Hepatocyte (in vitro differentiated cells): ENCODE results near the gene PCBP3. TPM values are rescaled to one million over a fixed set of nuclear protein-coding genes. Genes with fewer than 3 reads are reported as not detected.

Experiments
- DNase-seq: peaks from one replicate; pipeline ENCODE4 v3.0.0-alpha.2; 2016; ENCODE audit warnings: low spot score
- H2AFZ ChIP-seq: fragments of 200-600 bp; sonication (generic); 2 replicates; pipeline ENCODE4 v1.6.0; 2016; ENCODE audit warnings: antibody characterized with exemption, mild to moderate bottlenecking
- H3K27ac ChIP-seq: fragments of 200-600 bp; sonication (generic); 2 replicates; pipeline ENCODE4 v1.5.1; 2016; ENCODE audit warnings: mild to moderate bottlenecking
- H3K27me3 ChIP-seq: fragments of 200-600 bp; sonication (generic); 2 replicates; pipeline ENCODE4 v1.6.1; 2016
- H3K36me3 ChIP-seq: fragments of 200-600 bp; sonication (generic); replicated peaks from 2 replicates; pipeline ENCODE4 v1.5.1; 2016; ENCODE audit warnings: low read depth; ENCODE audit not compliant: insufficient read depth
- H3K4me1 ChIP-seq: fragments of 200-600 bp; sonication (generic); 2 replicates; pipeline ENCODE4 v1.5.1; 2016; ENCODE audit warnings: mild to moderate bottlenecking, moderate library complexity; ENCODE audit not compliant: insufficient read depth
- H3K4me2 ChIP-seq: fragments of 200-600 bp; sonication (generic); 2 replicates; pipeline ENCODE4 v1.6.0; 2016
- H3K4me3 ChIP-seq: fragments of 200-600 bp; sonication (generic); 2 replicates; pipeline ENCODE4 v1.5.1; 2016; ENCODE audit warnings: mild to moderate bottlenecking
- H3K79me2 ChIP-seq: fragments of 200-600 bp; sonication (generic); 2 replicates; pipeline ENCODE4 v1.6.0; 2017; ENCODE audit warnings: mild to moderate bottlenecking
- H3K9me2 ChIP-seq: fragments of 200-600 bp; sonication (generic); replicated peaks from 2 replicates; pipeline ENCODE4 v1.6.0; 2017; ENCODE audit warnings: mild to moderate bottlenecking; ENCODE audit not compliant: insufficient read depth
- H3K9me3 ChIP-seq: fragments of 200-600 bp; sonication (generic); 2 replicates; pipeline ENCODE4 v1.5.1; 2016; ENCODE audit warnings: low read depth, mild to moderate bottlenecking
- H4K20me1 ChIP-seq: fragments of 200-600 bp; sonication (generic); 2 replicates; pipeline ENCODE4 v1.6.0; 2016; ENCODE audit warnings: mild to moderate bottlenecking; ENCODE audit not compliant: insufficient read depth, poor library complexity, severe bottlenecking
- EZH2 ChIP-seq: fragments of 200-600 bp; sonication (generic); IDR thresholded peaks from 2 replicates; pipeline ENCODE4 v1.6.1; 2016; ENCODE audit warnings: antibody characterized with exemption, mild to moderate bottlenecking, borderline replicate concordance
- EZH2phosphoT487 ChIP-seq: fragments of 200-600 bp; sonication (generic); IDR thresholded peaks from one replicate; pipeline ENCODE4 v1.6.1; 2018; ENCODE audit warnings: antibody characterized with exemption, mild to moderate bottlenecking, low read depth, moderate library complexity; ENCODE audit not compliant: unreplicated experiment, severe bottlenecking
- WGBS: methylation state at CpG from one replicate; pipeline ENCODE4 v1.1.6; 2016; ENCODE audit warnings: low lambda C conversion rate; ENCODE audit errors: missing lambda C conversion rate; 5-methylcytosine and 5-hydroxymethylcytosine counted together
- polyA plus RNA-seq: library from polyadenylated mRNA; unstranded; fragments of >200 nt; fragmentation: Nextera tagmentation; extraction: Ambion mirVana; gene quantifications from 2 replicates; pipeline ENCODE4 v1.2.1, GENCODE V29; 2016
- total RNA-seq: library from RNA; depleted of rRNA; stranded (reverse); fragments of >200 nt; gene quantifications from 2 replicates; pipeline ENCODE4 v1.2.3, GENCODE V29; 2014
- TF ChIP-seq, protein P1 (sequence below): fragments of 200-600 bp; sonication (generic); IDR thresholded peaks from 2 replicates; pipeline ENCODE4 v1.5.1; 2016; ENCODE audit warnings: antibody characterized with exemption, mild to moderate bottlenecking; ENCODE audit not compliant: poor library complexity

PCBP3 gene
- total and polyA plus RNA-seq, 2 experiments from 2014 or later = 3.1 to 8.8 TPM

DNA sequence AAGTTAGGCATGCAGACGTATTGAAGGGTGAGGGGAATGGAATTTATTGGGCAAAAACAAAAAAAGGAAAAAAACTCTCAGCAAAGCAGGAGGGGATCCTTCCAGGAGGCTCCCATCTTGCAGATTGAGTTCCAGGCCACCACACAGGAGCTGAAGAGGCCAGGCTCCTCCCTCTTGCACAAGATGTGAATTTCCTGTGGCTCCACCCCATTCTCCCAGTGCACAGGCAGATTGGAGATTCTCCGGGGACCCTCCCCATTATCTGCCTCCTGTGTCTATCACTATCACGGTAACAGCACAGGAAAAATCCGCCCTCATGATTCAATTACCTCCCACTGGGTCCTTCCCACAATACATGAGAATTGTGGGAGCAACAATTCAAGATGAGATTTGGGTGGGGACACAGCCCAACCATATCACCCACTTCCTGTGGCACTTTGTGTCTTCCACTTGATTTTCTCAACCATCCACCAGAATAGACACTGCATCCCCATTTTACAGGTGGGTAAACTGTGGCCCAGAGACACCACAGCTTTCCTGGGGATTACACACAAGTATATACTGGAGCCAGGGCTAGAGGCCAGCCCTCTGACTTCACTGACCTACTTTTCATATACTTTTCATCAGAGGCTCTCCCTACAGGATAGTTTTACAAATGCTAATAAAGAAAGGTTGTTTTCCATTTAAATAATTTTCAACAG, 319.2 kb downstream of the PCBP3 start:
- Histone ChIP-seq H3K79me2 (no peaks in the 10 kb centered on the region), H3K4me1 (peaks cover 6% of the 10 kb centered on the region), H2AFZ (no peak overlapping the region), H3K9me3 (no peaks in the 10 kb centered on the region), H3K27me3 (no peaks in the 10 kb centered on the region), H3K4me3 (no peak overlapping the region), H3K4me2 (no peak overlapping the region), H3K27ac (no peak overlapping the region), H3K36me3 (no peaks in the 10 kb centered on the region), H4K20me1 (no peaks in the 10 kb centered on the region), H3K9me2 (no peaks in the 10 kb centered on the region)
- no peak for DNase-seq
- WGBS = 78% methylated on average over 4 of the region's 4 CpGs
- TF ChIP-seq EZH2 (no peak), EZH2phosphoT487 (no peak)
- TF ChIP-seq, protein P1, sequence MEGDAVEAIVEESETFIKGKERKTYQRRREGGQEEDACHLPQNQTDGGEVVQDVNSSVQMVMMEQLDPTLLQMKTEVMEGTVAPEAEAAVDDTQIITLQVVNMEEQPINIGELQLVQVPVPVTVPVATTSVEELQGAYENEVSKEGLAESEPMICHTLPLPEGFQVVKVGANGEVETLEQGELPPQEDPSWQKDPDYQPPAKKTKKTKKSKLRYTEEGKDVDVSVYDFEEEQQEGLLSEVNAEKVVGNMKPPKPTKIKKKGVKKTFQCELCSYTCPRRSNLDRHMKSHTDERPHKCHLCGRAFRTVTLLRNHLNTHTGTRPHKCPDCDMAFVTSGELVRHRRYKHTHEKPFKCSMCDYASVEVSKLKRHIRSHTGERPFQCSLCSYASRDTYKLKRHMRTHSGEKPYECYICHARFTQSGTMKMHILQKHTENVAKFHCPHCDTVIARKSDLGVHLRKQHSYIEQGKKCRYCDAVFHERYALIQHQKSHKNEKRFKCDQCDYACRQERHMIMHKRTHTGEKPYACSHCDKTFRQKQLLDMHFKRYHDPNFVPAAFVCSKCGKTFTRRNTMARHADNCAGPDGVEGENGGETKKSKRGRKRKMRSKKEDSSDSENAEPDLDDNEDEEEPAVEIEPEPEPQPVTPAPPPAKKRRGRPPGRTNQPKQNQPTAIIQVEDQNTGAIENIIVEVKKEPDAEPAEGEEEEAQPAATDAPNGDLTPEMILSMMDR = no peak

DNA sequence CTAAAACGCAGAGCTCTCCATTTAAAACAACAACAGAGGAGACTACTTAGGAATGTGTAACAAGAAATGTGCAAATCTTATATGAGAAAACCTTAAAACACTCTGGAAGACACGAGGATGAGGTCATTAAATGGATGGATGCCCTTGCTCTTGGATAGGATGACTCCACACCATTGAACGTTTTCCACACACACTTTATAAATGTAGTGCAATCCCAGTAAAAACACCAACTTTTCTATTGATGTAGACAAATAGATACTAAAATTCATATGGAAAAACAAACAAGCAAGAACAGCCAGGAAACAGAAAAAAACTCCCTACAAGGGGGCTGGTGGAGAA, 319.7 kb downstream of the PCBP3 start:
- Histone ChIP-seq H3K4me2 (no peak overlapping the region), H3K36me3 (no peaks in the 10 kb centered on the region), H3K27ac (no peak overlapping the region), H2AFZ (no peak overlapping the region), H3K9me2 (no peaks in the 10 kb centered on the region), H3K27me3 (no peaks in the 10 kb centered on the region), H3K9me3 (no peaks in the 10 kb centered on the region), H3K79me2 (no peaks in the 10 kb centered on the region), H3K4me1 (peaks cover 5% of the 10 kb centered on the region), H3K4me3 (no peak overlapping the region), H4K20me1 (no peaks in the 10 kb centered on the region)
- DNase-seq = no peak
- TF ChIP-seq EZH2 = no peak
- TF ChIP-seq, protein P1 = no peak
- 73% methylated on average over 3 of the region's 3 CpGs for WGBS

DNA sequence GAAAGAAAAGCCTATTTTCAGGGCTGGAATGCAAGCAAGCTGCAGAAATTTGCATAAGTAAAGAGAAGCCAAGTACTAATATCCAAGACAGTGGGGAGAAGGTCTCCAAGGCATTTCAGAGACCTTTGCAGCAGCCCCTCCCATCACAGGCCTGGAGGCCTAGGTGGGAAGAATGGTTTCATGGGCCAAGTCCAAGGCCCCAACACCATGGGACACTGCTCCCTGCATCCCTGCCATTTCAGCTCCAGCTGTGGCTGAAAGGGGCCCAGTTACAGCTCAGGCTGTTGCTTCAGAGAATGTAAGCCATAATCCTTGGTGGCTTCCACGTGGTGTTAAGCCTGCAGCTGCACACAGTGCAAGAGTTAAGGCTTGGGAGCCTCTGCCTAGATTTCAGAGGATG, 321.1 kb downstream of the PCBP3 start:
- Histone ChIP-seq H3K27ac (no peak overlapping the region), H3K9me2 (no peaks in the 10 kb centered on the region), H3K27me3 (no peaks in the 10 kb centered on the region), H4K20me1 (no peaks in the 10 kb centered on the region), H3K4me1 (peaks cover 5% of the 10 kb centered on the region), H3K4me3 (no peak overlapping the region), H3K4me2 (no peak overlapping the region), H3K36me3 (no peaks in the 10 kb centered on the region), H3K9me3 (no peaks in the 10 kb centered on the region), H2AFZ (no peak overlapping the region), H3K79me2 (no peaks in the 10 kb centered on the region)
- 60% methylated on average over 1 of the region's 1 CpG for WGBS
- DNase-seq = no peak
- TF ChIP-seq EZH2 = no peak
- TF ChIP-seq EZH2phosphoT487 = no peak
- TF ChIP-seq, protein P1 = no peak
